GM12872 (cell line): ENCODE measurements around the gene PRPF4.

ENCODE experiments used
- TF ChIP-seq, protein P1 (sequence below): IDR thresholded peaks from 3 replicates; pipeline ENCODE4 v1.5.1; 2011; ENCODE audit warnings: low read depth, mild to moderate bottlenecking, low read length, moderate library complexity; ENCODE audit not compliant: insufficient read depth

PRPF4 gene

DNA sequence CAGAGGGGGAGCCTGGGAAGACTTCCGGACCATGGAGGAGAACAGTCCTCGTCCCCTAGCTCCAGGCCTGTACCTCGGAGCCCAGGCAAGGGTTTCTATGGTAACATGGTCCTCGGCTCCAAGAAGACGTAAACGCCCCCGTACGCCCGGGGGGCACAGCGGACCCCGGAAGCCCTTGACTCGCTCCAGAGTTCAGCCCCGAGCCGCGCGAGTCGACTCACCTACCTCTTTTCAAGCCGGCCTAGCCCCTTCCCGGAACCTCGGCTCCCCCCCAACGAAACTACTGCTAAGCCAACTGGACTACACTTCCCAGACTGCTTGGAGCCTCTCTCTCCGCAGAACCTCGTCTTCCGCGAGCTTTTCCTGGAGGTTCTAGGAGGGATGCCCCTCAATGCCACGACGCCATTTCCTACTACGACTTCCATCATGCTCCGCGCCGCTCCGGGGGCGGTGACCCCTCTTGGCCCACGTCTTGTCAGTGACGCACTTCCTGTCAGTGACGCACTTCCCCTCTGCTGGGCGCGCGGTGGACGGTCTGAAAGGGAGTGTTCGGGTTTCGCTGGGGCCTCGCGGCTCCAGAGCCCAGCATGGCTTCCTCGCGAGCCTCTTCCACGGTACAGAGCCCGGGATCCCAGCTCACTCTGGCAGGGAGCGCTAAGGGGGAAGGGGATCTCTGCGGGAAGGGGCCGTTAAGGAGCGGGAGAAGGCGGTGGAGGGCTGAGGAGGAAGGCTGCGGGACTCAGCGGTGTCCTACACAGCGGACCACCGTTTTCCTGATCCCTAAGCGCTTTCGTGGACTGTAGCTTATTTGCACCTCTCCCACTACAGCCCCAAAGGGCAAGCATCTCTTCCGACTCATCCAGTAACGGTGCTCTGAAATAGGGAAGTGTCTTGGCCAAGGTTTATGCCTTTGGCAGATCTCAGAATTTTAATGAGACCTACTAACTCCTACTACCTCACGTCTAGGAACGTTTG, at the start of gene PRPF4, which contains the start of gene CDC26:
Gene PRPF4 (plus strand): TSS at position 502 of the 975 bp plus-strand sequence. CDS start 86 bp downstream, at position 588.
Gene CDC26 (minus strand): TSS at position 416 of the 975 bp plus-strand sequence. CDS start 3,065 bp downstream, outside the sequence.
- TF ChIP-seq, protein P1, sequence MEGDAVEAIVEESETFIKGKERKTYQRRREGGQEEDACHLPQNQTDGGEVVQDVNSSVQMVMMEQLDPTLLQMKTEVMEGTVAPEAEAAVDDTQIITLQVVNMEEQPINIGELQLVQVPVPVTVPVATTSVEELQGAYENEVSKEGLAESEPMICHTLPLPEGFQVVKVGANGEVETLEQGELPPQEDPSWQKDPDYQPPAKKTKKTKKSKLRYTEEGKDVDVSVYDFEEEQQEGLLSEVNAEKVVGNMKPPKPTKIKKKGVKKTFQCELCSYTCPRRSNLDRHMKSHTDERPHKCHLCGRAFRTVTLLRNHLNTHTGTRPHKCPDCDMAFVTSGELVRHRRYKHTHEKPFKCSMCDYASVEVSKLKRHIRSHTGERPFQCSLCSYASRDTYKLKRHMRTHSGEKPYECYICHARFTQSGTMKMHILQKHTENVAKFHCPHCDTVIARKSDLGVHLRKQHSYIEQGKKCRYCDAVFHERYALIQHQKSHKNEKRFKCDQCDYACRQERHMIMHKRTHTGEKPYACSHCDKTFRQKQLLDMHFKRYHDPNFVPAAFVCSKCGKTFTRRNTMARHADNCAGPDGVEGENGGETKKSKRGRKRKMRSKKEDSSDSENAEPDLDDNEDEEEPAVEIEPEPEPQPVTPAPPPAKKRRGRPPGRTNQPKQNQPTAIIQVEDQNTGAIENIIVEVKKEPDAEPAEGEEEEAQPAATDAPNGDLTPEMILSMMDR, result no peak

DNA sequence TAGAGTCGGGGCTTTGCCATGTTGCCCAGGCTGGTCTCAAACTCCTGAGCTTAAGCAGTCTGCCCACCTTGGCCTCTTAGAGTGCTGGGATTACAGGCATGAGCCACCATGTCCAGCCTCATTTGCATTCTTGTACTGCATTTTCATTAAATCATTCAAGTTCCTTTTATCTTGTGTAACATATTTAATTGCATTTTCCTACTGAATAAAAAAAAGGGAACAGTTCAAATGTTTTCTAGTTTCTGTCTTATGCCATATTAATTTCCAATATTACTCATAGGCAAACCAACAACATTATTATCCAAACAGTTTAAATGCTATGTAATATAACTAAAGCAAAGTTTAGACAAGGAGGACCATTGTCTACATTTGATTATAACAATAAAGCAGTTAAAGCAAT, 48.0 kb upstream of the PRPF4 start:
- TF ChIP-seq, protein P1, result no peak

DNA sequence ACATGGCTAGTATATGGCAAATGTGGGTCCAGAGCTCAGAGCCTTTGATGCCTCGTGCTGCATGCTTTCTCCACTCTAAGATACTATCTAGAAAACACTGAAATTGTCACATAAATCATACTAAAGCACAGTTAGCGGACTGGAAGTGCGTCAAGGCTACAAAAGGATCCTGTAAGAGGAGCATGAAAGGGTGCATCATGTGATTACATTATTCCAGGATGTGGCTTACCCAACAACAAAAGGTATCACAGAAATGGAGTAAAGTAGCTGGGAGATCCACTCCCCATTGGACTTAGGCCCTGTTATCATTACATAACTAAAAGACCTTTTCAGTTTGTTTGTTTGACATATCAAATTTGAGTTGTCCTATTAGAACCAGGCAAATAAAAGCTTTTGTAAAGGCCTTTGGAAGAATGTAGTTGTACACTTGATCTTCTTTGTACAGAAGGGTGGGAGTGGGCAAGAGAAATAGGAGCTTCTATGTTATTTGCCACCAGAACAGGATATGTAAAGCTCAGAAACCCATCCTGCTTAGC, 47.3 kb upstream of the PRPF4 start:
- TF ChIP-seq, protein P1, result no peak

DNA sequence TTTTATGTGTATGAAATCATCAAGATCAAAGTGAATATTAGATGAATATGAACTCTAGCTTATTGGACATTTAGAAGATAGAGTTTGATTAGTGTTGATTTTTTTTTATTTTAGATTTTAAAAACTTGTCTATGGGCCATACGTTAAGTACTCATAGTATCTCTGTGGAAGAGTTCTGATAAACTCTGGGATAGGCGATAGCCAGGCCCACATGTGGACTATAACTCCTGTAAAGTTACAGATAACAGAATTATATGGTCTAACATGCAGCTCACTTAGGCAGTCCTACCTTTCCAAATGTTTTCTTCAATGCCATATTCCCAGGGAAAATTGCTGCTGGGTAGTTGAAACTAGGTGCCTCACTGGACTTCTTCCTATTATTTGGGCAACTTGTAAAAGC, 43.8 kb upstream of the PRPF4 start:
- TF ChIP-seq, protein P1, result no peak

DNA sequence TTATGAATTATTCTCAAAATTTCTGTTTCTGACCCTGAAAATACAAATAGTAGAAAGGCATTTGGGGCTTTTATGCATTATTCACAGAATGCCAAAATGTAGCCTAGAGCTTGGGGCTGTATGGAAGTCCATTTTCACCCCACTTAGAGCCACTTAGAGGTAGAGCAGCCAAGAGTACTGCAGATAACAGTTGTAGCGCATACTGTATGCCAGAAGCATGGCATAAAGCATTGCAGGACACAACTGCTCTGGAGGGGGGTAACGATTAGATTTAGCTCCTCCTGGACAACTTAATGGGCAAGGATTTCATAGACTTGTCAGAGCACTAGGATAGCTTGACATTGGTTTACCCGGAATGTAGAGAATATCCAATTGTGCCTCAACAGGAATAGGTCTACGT, 38.4 kb upstream of the PRPF4 start:
- TF ChIP-seq, protein P1, result no peak

DNA sequence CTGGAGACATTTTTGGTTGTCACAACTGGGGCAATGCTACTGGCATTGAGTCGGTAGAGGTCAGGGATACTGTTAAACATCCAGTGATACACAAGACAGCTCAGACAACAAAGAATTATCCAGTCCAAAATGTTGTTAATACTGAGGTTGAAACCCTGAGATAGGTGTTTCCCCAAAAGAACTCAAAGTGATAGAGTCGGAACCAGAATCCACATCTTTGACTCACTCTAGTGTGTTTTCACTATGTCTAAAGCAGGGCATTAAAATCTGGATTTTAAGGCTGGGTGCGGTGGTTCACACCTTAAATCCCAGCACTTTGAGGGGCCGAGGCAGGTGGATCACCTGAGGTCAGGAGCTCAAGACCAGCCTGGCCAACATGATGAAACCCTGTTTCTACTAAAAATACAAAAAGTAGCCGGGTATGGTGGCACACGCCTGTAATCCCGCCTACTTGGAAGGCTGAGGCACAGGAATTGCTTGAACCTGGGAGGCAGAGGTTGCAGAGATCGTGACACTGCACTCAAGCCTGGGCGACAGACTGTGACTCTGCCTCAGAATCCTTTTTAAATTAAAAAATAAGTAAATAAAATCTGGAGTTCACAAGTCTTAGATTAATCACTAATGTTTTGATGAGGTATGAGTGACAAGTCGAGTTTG, 37.1 kb upstream of the PRPF4 start:
- TF ChIP-seq, protein P1, result no peak

DNA sequence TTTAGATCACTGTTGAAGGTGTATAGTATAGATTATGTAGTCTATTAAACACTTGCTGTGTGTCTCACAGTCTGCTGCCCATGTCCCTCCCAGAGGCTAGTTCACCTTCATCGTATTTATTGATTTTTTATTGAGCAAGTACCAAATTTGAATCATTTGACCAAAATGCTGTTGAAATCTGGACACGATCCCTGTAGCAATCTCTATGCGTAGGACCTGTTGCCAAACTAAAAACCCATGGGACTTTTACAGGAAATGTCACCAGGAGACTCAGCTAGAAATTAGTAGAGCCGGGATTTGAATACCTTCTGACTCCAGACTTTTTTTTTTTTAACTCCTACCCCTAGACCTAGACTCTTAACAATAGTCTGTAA, 36.6 kb upstream of the PRPF4 start:
- TF ChIP-seq, protein P1, result no peak
